Left ventricle myocardium inferior (tissue), 1 donor: Measurements from ENCODE around the gene SLC4A2. TPM values are rescaled to one million over a fixed set of nuclear protein-coding genes. Genes with fewer than 3 reads are reported as not detected.
A peak's percentile ranks its signal among the peaks of the same experiment; 100 is the strongest.

Experiments
- DNase-seq: peaks from one replicate; pipeline ENCODE4 v3.0.0-alpha.2; 2020
- H3K27ac ChIP-seq: fragments of 200-600 bp; replicated peaks from 2 replicates; pipeline ENCODE4 v1.8.0; 2021
- H3K27me3 ChIP-seq: fragments of 200-600 bp; 2 replicates; pipeline ENCODE4 v1.8.0; 2021; ENCODE audit warnings: low read depth
- H3K36me3 ChIP-seq: fragments of 200-600 bp; 2 replicates; pipeline ENCODE4 v1.8.0; 2021
- H3K4me1 ChIP-seq: fragments of 200-600 bp; 2 replicates; pipeline ENCODE4 v1.8.0; 2021
- H3K4me3 ChIP-seq: fragments of 200-600 bp; 2 replicates; pipeline ENCODE4 v1.8.0; 2021; ENCODE audit warnings: mild to moderate bottlenecking, moderate library complexity
- H3K9me3 ChIP-seq: fragments of 200-600 bp; replicated peaks from 2 replicates; pipeline ENCODE4 v1.8.0; 2021
- intact Hi-C: fragments of 100-400 bp; cut with micrococcal nuclease; formaldehyde crosslinking; loops from one replicate; pipeline ENCODE4 v1.11.0; 2022
- total RNA-seq: library from RNA; stranded (reverse); fragmentation: NEBNext Ultra II Directional; extraction: Animal tissue kit (Norgen Biotek cat#: 25700); gene quantifications from one replicate; pipeline ENCODE4 v1.2.1, GENCODE V29; 2021
- TF ChIP-seq, protein P1 (sequence below): fragments of 200-600 bp; IDR thresholded peaks from 2 replicates; pipeline ENCODE4 v1.8.0; 2021; ENCODE audit warnings: antibody characterized with exemption, mild to moderate bottlenecking, borderline replicate concordance
- donor health status: DM: no; HTN: yes; CAD: no; lungs with severe emphysema.

Gene SLC4A2
- total RNA-seq, 1 donor from 2014 or later, result 62.9 TPM

DNA sequence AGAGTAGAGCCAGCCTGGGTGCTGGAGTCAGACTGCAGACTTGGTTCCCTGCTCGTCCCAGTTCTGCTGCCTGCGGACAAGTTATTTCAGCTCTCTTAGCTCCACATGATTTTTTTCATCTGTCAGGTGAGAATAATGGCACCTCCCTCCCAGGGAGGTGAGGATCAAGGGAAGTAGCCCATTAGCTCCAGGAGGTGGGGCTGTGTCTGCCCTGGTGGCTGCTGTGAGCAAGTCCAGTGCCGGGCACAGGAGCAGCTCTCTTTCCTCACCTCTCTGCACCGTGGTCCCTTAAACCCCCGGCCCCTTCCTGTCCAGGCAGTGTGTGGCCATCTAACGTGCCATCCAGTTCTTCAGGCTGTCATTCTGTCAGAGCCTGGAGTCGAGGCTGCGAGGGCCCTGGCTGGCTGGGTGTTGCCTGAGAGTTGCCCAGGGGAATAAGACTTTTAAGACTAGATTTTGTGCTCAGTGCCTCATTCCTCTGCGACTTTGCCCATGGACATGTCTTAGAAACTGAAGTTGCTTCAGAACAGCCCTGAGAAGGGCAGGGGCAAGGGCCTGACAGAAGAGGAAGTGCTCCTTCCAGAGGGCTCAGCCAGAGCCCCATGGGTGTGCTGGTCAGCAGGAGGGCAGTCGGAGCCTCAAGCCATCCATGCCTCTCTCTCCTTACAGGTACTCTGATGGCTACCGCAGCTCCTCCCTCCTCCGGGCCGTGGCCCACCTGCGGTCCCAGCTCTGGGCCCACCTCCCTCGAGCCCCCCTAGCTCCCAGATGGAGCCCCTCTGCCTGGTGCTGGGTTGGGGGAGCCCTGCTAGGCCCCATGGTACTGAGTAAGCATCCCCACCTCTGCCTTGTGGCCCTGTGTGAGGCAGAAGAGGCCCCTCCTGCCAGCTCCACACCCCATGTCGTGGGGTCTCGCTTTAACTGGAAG, 26.2 kb upstream of the SLC4A2 start:
- H3K36me3 ChIP-seq, result peaks cover 39% of the 10 kb centered on the region
- intact Hi-C loops, result loop anchor here (10.0 kb wide), 1 partner anchor 72 kb away; no protein-coding TSS in a partner anchor
- H3K4me3 ChIP-seq, result no peak overlapping the region
- H3K4me1 ChIP-seq, result peaks cover 36% of the 10 kb centered on the region
- no peak for DNase-seq
- no peaks in the 10 kb centered on the region for H3K9me3 ChIP-seq
- H3K27ac ChIP-seq, result no peak overlapping the region
- TF ChIP-seq, protein P1, sequence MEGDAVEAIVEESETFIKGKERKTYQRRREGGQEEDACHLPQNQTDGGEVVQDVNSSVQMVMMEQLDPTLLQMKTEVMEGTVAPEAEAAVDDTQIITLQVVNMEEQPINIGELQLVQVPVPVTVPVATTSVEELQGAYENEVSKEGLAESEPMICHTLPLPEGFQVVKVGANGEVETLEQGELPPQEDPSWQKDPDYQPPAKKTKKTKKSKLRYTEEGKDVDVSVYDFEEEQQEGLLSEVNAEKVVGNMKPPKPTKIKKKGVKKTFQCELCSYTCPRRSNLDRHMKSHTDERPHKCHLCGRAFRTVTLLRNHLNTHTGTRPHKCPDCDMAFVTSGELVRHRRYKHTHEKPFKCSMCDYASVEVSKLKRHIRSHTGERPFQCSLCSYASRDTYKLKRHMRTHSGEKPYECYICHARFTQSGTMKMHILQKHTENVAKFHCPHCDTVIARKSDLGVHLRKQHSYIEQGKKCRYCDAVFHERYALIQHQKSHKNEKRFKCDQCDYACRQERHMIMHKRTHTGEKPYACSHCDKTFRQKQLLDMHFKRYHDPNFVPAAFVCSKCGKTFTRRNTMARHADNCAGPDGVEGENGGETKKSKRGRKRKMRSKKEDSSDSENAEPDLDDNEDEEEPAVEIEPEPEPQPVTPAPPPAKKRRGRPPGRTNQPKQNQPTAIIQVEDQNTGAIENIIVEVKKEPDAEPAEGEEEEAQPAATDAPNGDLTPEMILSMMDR, result no peak
- H3K27me3 ChIP-seq, result no peaks in the 10 kb centered on the region

DNA sequence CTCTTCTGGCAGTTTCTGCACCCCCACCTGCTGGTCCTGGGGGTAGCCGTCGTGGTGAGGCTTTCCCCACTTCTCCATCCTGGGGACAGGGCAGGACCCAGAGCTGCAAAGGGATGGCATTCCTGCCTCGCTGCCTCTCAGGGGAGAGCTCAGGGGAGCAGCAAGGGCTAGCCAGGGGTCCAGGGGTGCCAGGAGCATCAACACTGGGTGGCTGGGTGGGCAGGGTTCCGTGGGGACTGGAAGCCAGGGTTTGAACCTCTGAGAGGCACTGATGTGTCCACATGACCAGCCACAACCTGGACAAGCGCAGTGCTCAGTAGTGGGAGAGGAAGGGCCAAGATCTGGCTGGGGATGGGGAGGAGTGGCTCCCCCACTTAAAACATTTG, 25.5 kb upstream of the SLC4A2 start:
- Histone ChIP-seq H3K4me3 (no peak overlapping the region), H3K36me3 (peaks cover 39% of the 10 kb centered on the region), H3K27ac (no peak overlapping the region), H3K4me1 (peaks cover 40% of the 10 kb centered on the region), H3K27me3 (no peaks in the 10 kb centered on the region), H3K9me3 (no peaks in the 10 kb centered on the region)
- no peak for DNase-seq
- TF ChIP-seq, protein P1, result no peak
- intact Hi-C loops, result loop anchor here (10.0 kb wide), 1 partner anchor 71 kb away; no protein-coding TSS in a partner anchor

DNA sequence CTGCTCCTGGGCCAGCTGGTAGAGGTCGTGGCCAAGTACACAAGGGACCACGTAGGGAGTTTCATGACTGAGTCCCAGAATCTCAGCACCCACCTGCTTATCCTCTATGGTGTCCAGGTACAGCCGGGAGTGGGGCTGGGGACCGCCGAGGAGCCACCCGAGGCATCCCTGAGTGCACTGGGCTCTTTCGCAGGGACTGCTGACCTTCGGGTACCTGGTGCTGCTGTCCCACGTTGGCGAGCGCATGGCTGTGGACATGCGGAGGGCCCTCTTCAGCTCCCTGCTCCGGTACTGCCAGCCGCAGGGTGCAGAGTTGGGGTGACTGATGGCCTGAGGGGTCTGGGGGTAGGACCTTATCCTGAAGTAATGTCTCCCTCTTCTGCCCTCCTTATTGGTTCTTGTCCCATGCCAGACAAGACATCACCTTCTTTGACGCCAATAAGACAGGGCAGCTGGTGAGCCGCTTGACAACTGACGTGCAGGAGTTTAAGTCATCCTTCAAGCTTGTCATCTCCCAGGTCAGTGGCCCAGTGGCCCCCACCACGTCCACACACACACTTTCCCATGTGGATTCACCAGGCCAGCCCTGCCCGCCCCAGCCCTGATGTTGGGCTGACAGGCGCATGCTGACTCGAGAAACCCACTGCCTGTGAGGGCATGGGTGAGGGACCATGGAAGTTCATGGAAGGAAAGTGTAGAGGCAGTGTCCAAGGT, 24.9 kb upstream of the SLC4A2 start:
- no peak overlapping the region for H3K4me3 ChIP-seq
- TF ChIP-seq, protein P1, result no peak
- intact Hi-C loops, result loop anchor here (10.0 kb wide), 1 partner anchor 70 kb away; no protein-coding TSS in a partner anchor
- H3K27me3 ChIP-seq, result no peaks in the 10 kb centered on the region
- H3K27ac ChIP-seq, result peak overlapping the region; percentile 71
- peaks cover 39% of the 10 kb centered on the region for H3K36me3 ChIP-seq
- DNase-seq, result no peak
- no peaks in the 10 kb centered on the region for H3K9me3 ChIP-seq
- H3K4me1 ChIP-seq, result peaks cover 40% of the 10 kb centered on the region

DNA sequence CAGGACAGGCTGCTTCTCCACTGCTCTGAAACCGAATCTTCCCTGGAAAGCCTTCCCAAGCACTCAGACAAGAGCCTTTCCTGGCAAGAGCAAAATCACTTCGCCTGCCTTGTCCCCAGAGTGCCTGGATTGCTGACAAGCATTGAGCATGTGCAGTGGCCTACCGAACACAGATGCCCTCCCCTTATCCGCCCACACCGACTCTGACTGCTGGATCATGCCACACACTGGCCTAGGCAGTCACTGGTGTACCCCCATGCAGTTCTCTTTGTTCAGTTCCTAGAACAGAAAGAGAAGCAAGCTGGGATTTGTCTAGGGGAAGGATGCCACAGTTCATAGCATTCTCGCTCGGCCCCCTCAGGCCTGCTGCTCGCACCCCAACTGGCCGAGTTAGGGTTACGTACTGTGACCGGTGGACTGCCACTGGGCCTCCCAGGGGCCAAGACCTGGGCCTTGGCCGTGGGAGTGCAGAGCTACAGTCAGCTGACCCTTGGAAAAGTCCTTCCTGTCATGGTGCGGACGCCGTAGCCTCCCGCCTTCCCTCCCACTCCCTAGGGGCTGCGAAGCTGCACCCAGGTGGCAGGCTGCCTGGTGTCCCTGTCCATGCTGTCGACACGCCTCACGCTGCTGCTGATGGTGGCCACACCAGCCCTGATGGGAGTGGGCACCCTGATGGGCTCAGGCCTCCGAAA, 24.2 kb upstream of the SLC4A2 start:
- peak overlapping the region; percentile 71 for H3K27ac ChIP-seq
- H3K4me3 ChIP-seq, result no peak overlapping the region
- TF ChIP-seq, protein P1, result no peak
- H3K27me3 ChIP-seq, result no peaks in the 10 kb centered on the region
- no peaks in the 10 kb centered on the region for H3K9me3 ChIP-seq
- intact Hi-C loops, result loop anchor here (10.0 kb wide), 1 partner anchor 70 kb away; no protein-coding TSS in a partner anchor
- peak; percentile 43 for DNase-seq
- peaks cover 40% of the 10 kb centered on the region for H3K4me1 ChIP-seq
- H3K36me3 ChIP-seq, result peaks cover 39% of the 10 kb centered on the region

DNA sequence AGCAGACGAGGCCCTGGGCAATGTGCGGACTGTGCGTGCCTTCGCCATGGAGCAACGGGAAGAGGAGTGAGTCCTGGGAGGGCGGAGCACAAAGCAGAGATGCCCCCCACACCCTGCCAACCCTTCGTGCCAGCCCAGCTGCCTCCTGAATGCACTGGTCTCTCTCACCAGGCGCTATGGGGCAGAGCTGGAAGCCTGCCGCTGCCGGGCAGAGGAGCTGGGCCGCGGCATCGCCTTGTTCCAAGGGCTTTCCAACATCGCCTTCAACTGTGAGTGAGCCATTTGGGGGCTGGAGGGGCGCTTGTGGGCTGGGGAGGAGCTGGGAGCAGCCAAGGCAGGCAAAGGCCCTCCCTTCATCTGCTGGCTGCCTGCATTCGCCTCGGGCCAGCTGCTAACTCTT, 23.5 kb upstream of the SLC4A2 start:
- TF ChIP-seq, protein P1, result no peak
- Histone ChIP-seq H3K27me3 (no peaks in the 10 kb centered on the region), H3K27ac (peak overlapping the region; percentile 27), H3K36me3 (peaks cover 39% of the 10 kb centered on the region), H3K4me1 (peaks cover 39% of the 10 kb centered on the region), H3K4me3 (peak overlapping the region; percentile 14), H3K9me3 (no peaks in the 10 kb centered on the region)
- intact Hi-C loops, result loop anchor here (10.0 kb wide), 1 partner anchor 69 kb away; no protein-coding TSS in a partner anchor
- DNase-seq, result no peak
